HG02763 (cell line): ENCODE data around the gene ABCA13.

Source experiments
- ATAC-seq: cut with Tn5 transposase; IDR thresholded peaks from one replicate; pipeline ENCODE4 v1.9.1; 2021; ENCODE audit warnings: mild to moderate bottlenecking, moderate library complexity; ENCODE audit not compliant: unreplicated experiment

The ABCA13 gene

GRCh38 chr7:48355346-48355745 lies 184.1 kb downstream of the ABCA13 start:
- ATAC-seq = no peak

- no peak for ATAC-seq
Measured at GRCh38 chr7:48360574-48360973, 189.3 kb downstream of the ABCA13 start.

GRCh38 chr7:48363174-48363573 lies 191.9 kb downstream of the ABCA13 start:
- ATAC-seq = no peak

GRCh38 chr7:48365010-48365409 lies 193.8 kb downstream of the ABCA13 start:
- no peak for ATAC-seq

GRCh38 chr7:48366096-48366495 lies 194.8 kb downstream of the ABCA13 start:
- ATAC-seq = no peak

- ATAC-seq = no peak
Measured at GRCh38 chr7:48376263-48376662, 205.0 kb downstream of the ABCA13 start.

- no peak for ATAC-seq
Measured at GRCh38 chr7:48380921-48381320, 209.7 kb downstream of the ABCA13 start.

GRCh38 chr7:48381571-48381970 lies 210.3 kb downstream of the ABCA13 start:
- ATAC-seq = no peak

GRCh38 chr7:48384180-48384752 lies 213.0 kb downstream of the ABCA13 start:
- no peak for ATAC-seq

- ATAC-seq = no peak
Measured at GRCh38 chr7:48387932-48388331, 216.7 kb downstream of the ABCA13 start.

GRCh38 chr7:48388911-48389310 lies 217.7 kb downstream of the ABCA13 start:
- no peak for ATAC-seq

GRCh38 chr7:48389977-48390376 lies 218.7 kb downstream of the ABCA13 start:
- no peak for ATAC-seq

- no peak for ATAC-seq
Measured at GRCh38 chr7:48390388-48391327, 219.4 kb downstream of the ABCA13 start.

- ATAC-seq = no peak
Measured at GRCh38 chr7:48398191-48398590, 226.9 kb downstream of the ABCA13 start.

- no peak for ATAC-seq
Measured at GRCh38 chr7:48402721-48403120, 231.5 kb downstream of the ABCA13 start.

GRCh38 chr7:48408731-48409130 lies 237.5 kb downstream of the ABCA13 start:
- no peak for ATAC-seq

GRCh38 chr7:48411619-48412018 lies 240.4 kb downstream of the ABCA13 start:
- ATAC-seq = peak; percentile 60

- no peak for ATAC-seq
Measured at GRCh38 chr7:48414011-48414732, 242.9 kb downstream of the ABCA13 start.

GRCh38 chr7:48416327-48416908 lies 245.2 kb downstream of the ABCA13 start:
- ATAC-seq = no peak

- no peak for ATAC-seq
Measured at GRCh38 chr7:48419401-48419800, 248.1 kb downstream of the ABCA13 start.

- no peak for ATAC-seq
Measured at GRCh38 chr7:48420206-48420605, 248.9 kb downstream of the ABCA13 start.
